ENCODE measurements around the gene CNTNAP4. TPM values are rescaled to one million over a fixed set of nuclear protein-coding genes. Genes with fewer than 3 reads are reported as not detected.

The CNTNAP4 gene
- total RNA-seq, 1 experiment from 2014 or later, result not detected

DNA sequence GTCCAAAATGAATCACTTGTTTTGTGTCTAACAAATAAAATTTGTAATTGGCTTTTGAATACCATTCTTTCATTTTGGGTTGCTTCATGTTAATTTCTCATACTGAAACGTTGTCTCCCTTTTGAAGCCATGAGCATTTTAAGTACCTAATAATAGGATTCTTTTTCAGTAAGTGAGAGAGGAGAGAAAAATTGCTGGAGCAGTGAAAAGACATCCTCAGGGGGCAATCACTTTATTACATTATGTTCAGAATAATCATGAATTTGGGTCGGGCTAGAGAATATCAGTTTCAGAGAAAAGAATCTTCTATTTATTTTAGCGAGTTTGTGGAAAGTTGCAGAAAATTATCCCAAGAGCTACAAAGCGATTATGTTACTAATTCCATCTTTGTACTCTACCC lies 96.8 kb downstream of the CNTNAP4 start:
- TF ChIP-seq CTCF (conservative IDR thresholded peaks at IDR 0.05), result no peak
- Histone ChIP-seq H2BK5ac (ENCODE audit: insufficient read length, low read length) (no peak overlapping the region), H3T11ph (ENCODE audit: low read length) (no peak overlapping the region), H4K8ac (replicated peaks; ENCODE audit: insufficient read length, low read depth, low read length) (no peak overlapping the region), H3K79me2 (ENCODE audit: insufficient read depth, low read length) (no peaks in the 10 kb centered on the region), H3K14ac (ENCODE audit: insufficient read depth, low read length) (no peak overlapping the region), H3K4me2 (ENCODE audit: insufficient read depth, insufficient read length, low read length) (no peak overlapping the region), H3K56ac (ENCODE audit: insufficient read length, low read depth, low read length) (no peak overlapping the region), H3K18ac (ENCODE audit: insufficient read length, low read depth, low read length) (no peak overlapping the region), H2AFZ (ENCODE audit: low read length) (no peak overlapping the region), H4K91ac (ENCODE audit: insufficient read length, low read depth, low read length) (no peak overlapping the region), H3K23ac (ENCODE audit: insufficient read length, low read depth, low read length) (no peak overlapping the region), H3K9me3 (ENCODE audit: control insufficient read depth, low read depth, low read length) (no peaks in the 10 kb centered on the region), H3K23me2 (ENCODE audit: insufficient read length, low read depth, low read length, poor library complexity, severe bottlenecking) (no peaks in the 10 kb centered on the region), H2BK12ac (ENCODE audit: insufficient read length, low read depth, low read length) (no peak overlapping the region), H2BK20ac (ENCODE audit: low read depth, low read length, poor library complexity, severe bottlenecking) (no peak overlapping the region), H3K4ac (ENCODE audit: low read depth, low read length) (no peak overlapping the region), H3K27me3 (ENCODE audit: insufficient read depth, low read length) (no peaks in the 10 kb centered on the region), H4K20me1 (ENCODE audit: control insufficient read depth, insufficient read depth, insufficient read length) (no peaks in the 10 kb centered on the region), H2AK5ac (ENCODE audit: insufficient read length, low read length) (no peak overlapping the region), H2BK120ac (ENCODE audit: low read depth, low read length, poor library complexity, severe bottlenecking) (no peak overlapping the region), H2BK15ac (ENCODE audit: low read depth, low read length) (no peak overlapping the region), H3K4me1 (ENCODE audit: insufficient read depth, low read length) (no peaks in the 10 kb centered on the region; the same call in 1 of the 2 replicates), H3K27ac (ENCODE audit: insufficient read length, low read depth, low read length) (no peak overlapping the region), H3K9ac (ENCODE audit: extremely low read depth, insufficient read length, low read length) (no peak overlapping the region), H3K79me1 (ENCODE audit: insufficient read depth, low read depth, low read length, poor library complexity, severe bottlenecking) (no peaks in the 10 kb centered on the region), H4K5ac (ENCODE audit: insufficient read length, low read depth, low read length) (no peak overlapping the region)
- H3K27me3 Mint-ChIP-seq (ENCODE audit: low read depth), result no peaks in the 10 kb centered on the region; the same call in 1 of the 2 replicates
- H3K4me1 Mint-ChIP-seq, result peaks cover 18 to 21% of the 10 kb centered on the region in 2 experiments
- no peaks in the 10 kb centered on the region for H3K36me3 Mint-ChIP-seq (ENCODE audit: insufficient read depth in 1 of 3, low read depth in 3 of 3)
- H3K27ac Mint-ChIP-seq, result no peak overlapping the region
- no CpG with 5 or more reads among the region's 4 CpGs for WGBS (ENCODE audit: extremely low coverage, insufficient read length, low lambda C conversion rate)
- no peak for DNase-seq
- H3K4me3 Mint-ChIP-seq, result no peak overlapping the region
- H3K9me3 Mint-ChIP-seq, result peaks cover 0 to 3% of the 10 kb centered on the region in 2 experiments; a peak in 1 of 5 replicates

Data from H9 (cell line).